ENCODE data around the gene CTBP2. TPM values are rescaled to one million over a fixed set of nuclear protein-coding genes. Genes with fewer than 3 reads are reported as not detected.
A peak's percentile ranks its signal among the peaks of the same experiment; 100 is the strongest.

The CTBP2 gene
- total and polyA plus RNA-seq, 10 donors: 6.7 to 74.4 (median 40.1) TPM

GRCh38 chr10:125122566-125122965 is 37.8 kb downstream of the CTBP2 start:
- Histone ChIP-seq H3K27me3 (replicated peaks in 1 of 7) (no peaks in the 10 kb centered on the region), H3K9me3 (no peaks in the 10 kb centered on the region), H3K4me3 (no peak overlapping the region), H3K4me1 (peaks cover 15 to 77% (median 47%) of the 10 kb centered on the region in 6 donors), H3K27ac (peak overlapping the region in 1 of 8 donors; percentile 80), H3K36me3 (no peaks in the 10 kb centered on the region)
- 88 to 96% (median 94%) methylated on average over 8 of the region's 8 CpGs for WGBS, 5 donors
- intact Hi-C loops (cut with DNase I; ENCODE audit: low total_unique reads): no loop called here
- no peak for TF ChIP-seq POLR2AphosphoS5 (IDR thresholded peaks at IDR 0.05)
- TF ChIP-seq POLR2A (IDR thresholded peaks at IDR 0.05): no peak
- TF ChIP-seq CTCF (IDR thresholded peaks at IDR 0.05 in 8 of 11, conservative IDR thresholded peaks at IDR 0.05 in 3 of 11): no peak
- DNase-seq: no peak

GRCh38 chr10:125121003-125121402 is 39.4 kb downstream of the CTBP2 start:
- TF ChIP-seq POLR2AphosphoS5 (IDR thresholded peaks at IDR 0.05) (no peak), CTCF (IDR thresholded peaks at IDR 0.05 in 8 of 11, conservative IDR thresholded peaks at IDR 0.05 in 3 of 11) (no peak), POLR2A (IDR thresholded peaks at IDR 0.05) (no peak)
- Histone ChIP-seq H3K9me3 (no peaks in the 10 kb centered on the region), H3K4me1 (peaks cover 15 to 93% (median 59%) of the 10 kb centered on the region in 6 donors), H3K36me3 (no peaks in the 10 kb centered on the region), H3K27ac (peak overlapping the region in 5 of 8 donors; percentile 5 to 63 (median 27)), H3K27me3 (replicated peaks in 1 of 7) (no peaks in the 10 kb centered on the region), H3K4me3 (no peak overlapping the region)
- 92 to 96% (median 95%) methylated on average over 8 of the region's 8 CpGs for WGBS, 5 donors
- peak; percentile 48 for DNase-seq
- intact Hi-C loops (cut with DNase I; ENCODE audit: low total_unique reads): no loop called here

- H3K4me1 ChIP-seq: peaks cover 15 to 94% (median 56%) of the 10 kb centered on the region in 6 donors
- DNase-seq: peak; percentile 53
- peak overlapping the region in 5 of 8 donors; percentile 5 to 63 (median 27) for H3K27ac ChIP-seq
- H3K27me3 ChIP-seq (replicated peaks in 1 of 7): no peaks in the 10 kb centered on the region
- no peaks in the 10 kb centered on the region for H3K36me3 ChIP-seq
- 66 to 75% (median 71%) methylated on average over 11 of the region's 11 CpGs for WGBS, 5 donors
- H3K9me3 ChIP-seq: no peaks in the 10 kb centered on the region
- TF ChIP-seq CTCF (IDR thresholded peaks at IDR 0.05 in 8 of 11, conservative IDR thresholded peaks at IDR 0.05 in 3 of 11) (no peak), POLR2AphosphoS5 (IDR thresholded peaks at IDR 0.05) (peak in 2 of 3 donors; percentile 39 to 54)
- H3K4me3 ChIP-seq: no peak overlapping the region
- intact Hi-C loops (cut with DNase I; ENCODE audit: low total_unique reads): no loop called here
Observed at GRCh38 chr10:125120053-125120710, 40.2 kb downstream of the CTBP2 start.

- H3K4me1 ChIP-seq: peaks cover 18 to 94% (median 53%) of the 10 kb centered on the region in 6 donors
Observed at GRCh38 chr10:125118701-125119100, 41.7 kb downstream of the CTBP2 start.

More at GRCh38 chr10:125118701-125119100, 41.7 kb downstream of the CTBP2 start:
- Histone ChIP-seq H3K27ac (peak overlapping the region in 4 of 8 donors; percentile 37 to 55 (median 45)), H3K9me3 (no peaks in the 10 kb centered on the region), H3K36me3 (no peaks in the 10 kb centered on the region), H3K27me3 (replicated peaks in 1 of 7) (no peaks in the 10 kb centered on the region), H3K4me3 (no peak overlapping the region)
- peak; percentile 57 for DNase-seq
- 94 to 96% (median 95%) methylated on average over 10 of the region's 10 CpGs; no CpG with 5 or more reads in 1 of the 5 donors for WGBS, 5 donors
- TF ChIP-seq POLR2A (IDR thresholded peaks at IDR 0.05) (no peak), POLR2AphosphoS5 (IDR thresholded peaks at IDR 0.05) (no peak), CTCF (IDR thresholded peaks at IDR 0.05 in 8 of 11, conservative IDR thresholded peaks at IDR 0.05 in 3 of 11) (no peak)
- intact Hi-C loops (cut with DNase I; ENCODE audit: low total_unique reads): no loop called here

Data from spleen (tissue), 11 donors.